GM12892 (cell line): ENCODE data around the gene TBX1.

Source experiments
- POLR2A ChIP-seq: IDR thresholded peaks from 2 replicates; pipeline ENCODE4 v1.6.1; 2011; ENCODE audit warnings: low read depth, low read length, control low read depth
- POLR2AphosphoS5 ChIP-seq: IDR thresholded peaks from 2 replicates; pipeline ENCODE4 v1.6.1; 2011; ENCODE audit warnings: low read depth, low read length, control low read depth

DNA sequence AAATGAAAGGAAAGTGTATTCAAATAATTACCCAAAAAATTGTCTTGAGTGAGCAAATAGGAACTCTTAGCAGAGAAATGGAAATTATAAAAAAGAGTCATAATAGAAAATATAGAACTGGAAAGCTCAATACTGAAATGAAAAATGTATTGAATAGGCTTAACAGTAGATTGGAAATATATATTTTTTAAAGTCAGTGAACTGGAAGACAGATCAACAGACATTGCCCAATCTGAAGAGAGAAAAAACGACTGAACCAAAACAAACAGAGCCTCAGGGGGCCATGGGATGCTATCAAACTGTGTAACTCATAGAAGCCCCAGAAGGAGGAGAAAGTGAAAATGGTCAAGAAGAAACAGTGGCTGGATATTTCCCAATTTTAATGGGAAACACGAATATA lies 32.6 kb downstream of the TBX1 start:
- TF ChIP-seq POLR2A (no peak), POLR2AphosphoS5 (no peak)
